Mesodermal cell (in vitro differentiated cells): Measurements from ENCODE around the gene SLCO3A1.

ENCODE experiments used
- H3K27ac ChIP-seq: 2 replicates; pipeline ENCODE4 v1.7.0; 2013; ENCODE audit warnings: mild to moderate bottlenecking, low read depth, low read length, moderate library complexity; ENCODE audit not compliant: severe bottlenecking
- H3K36me3 ChIP-seq: 2 replicates; pipeline ENCODE4 v1.7.1; 2013; ENCODE audit warnings: mild to moderate bottlenecking, low read length, moderate library complexity; ENCODE audit not compliant: control insufficient read depth, insufficient read depth
- H3K4me1 ChIP-seq: one replicate; pipeline ENCODE4 v1.7.1; 2013; ENCODE audit warnings: mild to moderate bottlenecking, low read length; ENCODE audit not compliant: insufficient read depth, control insufficient read depth, poor library complexity, severe bottlenecking
- H3K4me3 ChIP-seq: 2 replicates; pipeline ENCODE4 v1.7.0; 2013; ENCODE audit warnings: low read length, control low read depth, mild to moderate bottlenecking; ENCODE audit not compliant: insufficient read depth, poor library complexity, severe bottlenecking; ENCODE audit errors: extremely low read depth
- H3K9me3 ChIP-seq: 2 replicates; pipeline ENCODE4 v1.7.1; 2013; ENCODE audit warnings: mild to moderate bottlenecking, low read length, moderate library complexity; ENCODE audit not compliant: control insufficient read depth
- WGBS, 2 experiments: methylation state at CpG; one replicate each; pipeline ENCODE4 v1.1.5; 2013; ENCODE audit warnings: missing lambda C conversion rate in 2 of 2; ENCODE audit not compliant: insufficient coverage in 2 of 2; 5-methylcytosine and 5-hydroxymethylcytosine counted together

SLCO3A1 gene

DNA sequence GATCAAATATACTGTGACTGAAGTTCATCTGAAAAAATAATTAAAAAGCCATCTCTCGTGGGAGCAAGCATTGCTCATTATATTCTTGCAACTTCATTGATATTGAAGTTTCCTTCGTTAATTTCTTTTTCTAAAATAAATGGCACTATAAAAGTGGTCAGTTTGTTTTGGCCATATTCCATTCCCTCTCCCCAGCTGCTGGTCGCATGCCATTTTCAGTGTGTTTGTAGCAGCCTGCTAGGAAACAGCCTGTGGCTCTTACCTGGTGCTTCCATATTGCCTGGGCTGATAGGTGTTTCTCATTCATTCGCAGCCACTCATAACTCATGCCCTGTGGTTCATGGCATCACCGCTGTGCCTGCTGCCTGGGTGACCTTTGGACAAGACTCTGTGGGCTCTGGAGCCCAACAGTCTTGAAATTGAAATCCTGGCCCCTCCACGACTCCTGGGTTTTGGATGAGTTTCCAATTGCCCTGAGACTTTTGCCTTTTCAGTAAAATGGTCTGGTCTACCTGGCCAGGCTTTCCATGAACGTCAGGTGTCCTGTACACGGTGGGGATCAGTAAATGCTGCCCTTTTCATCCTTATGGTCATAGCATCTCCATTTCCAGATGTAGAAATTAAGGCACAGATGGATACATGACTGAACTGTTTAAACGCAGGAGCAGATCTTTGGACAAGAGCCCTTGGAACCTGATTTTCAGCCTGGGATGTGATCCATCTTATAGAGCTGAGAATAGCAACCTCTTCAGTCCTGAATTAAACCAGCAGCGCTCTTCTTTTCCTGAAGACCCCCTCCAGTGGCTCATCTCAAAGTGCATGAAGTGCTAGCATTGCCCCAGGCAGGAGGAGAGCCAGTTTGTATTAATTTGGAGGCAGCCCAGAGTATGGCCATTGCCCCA is 69.4 kb downstream of the SLCO3A1 start:
- H3K27ac ChIP-seq: no peak overlapping the region
- H3K4me3 ChIP-seq: no peak overlapping the region
- H3K36me3 ChIP-seq: no peaks in the 10 kb centered on the region
- peaks cover 6% of the 10 kb centered on the region for H3K4me1 ChIP-seq
- 78 to 81% methylated on average over 7 to 9 of the region's 10 CpGs for WGBS, 2 experiments
- no peaks in the 10 kb centered on the region for H3K9me3 ChIP-seq

- Histone ChIP-seq H3K27ac (no peak overlapping the region), H3K36me3 (no peaks in the 10 kb centered on the region), H3K4me3 (no peak overlapping the region), H3K9me3 (no peaks in the 10 kb centered on the region), H3K4me1 (peaks cover 4% of the 10 kb centered on the region)
- 75 to 82% methylated on average over 5 to 7 of the region's 7 CpGs for WGBS, 2 experiments
These were observed 70.7 kb downstream of the SLCO3A1 start for GRCh38 chr15:91924183-91924582.

DNA sequence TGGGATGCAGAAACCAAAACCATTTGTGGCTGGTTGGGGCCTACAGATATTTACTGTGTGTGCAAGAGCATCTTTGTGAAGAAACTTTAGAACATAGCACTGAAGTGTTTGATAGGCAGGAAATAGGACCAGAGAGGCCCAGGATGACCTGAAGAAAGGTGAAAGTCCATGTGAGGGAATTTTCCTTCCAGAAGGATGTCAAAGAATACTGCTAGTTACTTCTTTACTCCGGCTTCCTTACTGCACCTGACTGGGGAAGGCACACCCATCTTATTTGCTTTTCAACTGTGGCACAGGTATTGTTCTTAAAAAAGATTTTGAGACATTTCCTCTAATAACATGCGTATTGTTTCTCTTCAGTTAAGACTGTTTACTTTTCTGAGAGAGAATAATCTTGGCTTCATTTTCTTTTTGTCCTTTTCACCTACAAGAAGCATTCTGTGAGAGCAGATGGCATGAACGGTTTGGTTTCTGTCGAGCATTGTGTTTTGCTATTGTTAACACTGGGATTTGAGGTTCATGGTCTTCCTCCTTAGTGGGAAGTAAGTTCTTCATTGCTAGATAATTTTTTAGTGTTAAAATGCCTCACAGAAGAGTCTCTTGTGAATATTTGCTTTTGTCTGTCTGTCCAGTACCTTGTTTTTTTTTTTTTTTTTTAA is 71.5 kb downstream of the SLCO3A1 start:
- Histone ChIP-seq H3K36me3 (no peaks in the 10 kb centered on the region), H3K4me1 (peaks cover 4% of the 10 kb centered on the region), H3K9me3 (no peaks in the 10 kb centered on the region), H3K4me3 (no peak overlapping the region), H3K27ac (no peak overlapping the region)
- WGBS, 2 experiments: 97 to 100% methylated on average over 2 to 4 of the region's 4 CpGs

GRCh38 chr15:91925794-91926193 is 72.3 kb downstream of the SLCO3A1 start:
- H3K4me1 ChIP-seq: peaks cover 4% of the 10 kb centered on the region
- 79 to 100% methylated on average over 2 of the region's 3 CpGs for WGBS, 2 experiments

GRCh38 chr15:91926908-91927270 is 73.4 kb downstream of the SLCO3A1 start:
- no peak overlapping the region for H3K27ac ChIP-seq
- WGBS, 2 experiments: 57 to 59% methylated on average over 2 to 3 of the region's 4 CpGs
- no peaks in the 10 kb centered on the region for H3K36me3 ChIP-seq
- H3K9me3 ChIP-seq: no peaks in the 10 kb centered on the region
- no peak overlapping the region for H3K4me3 ChIP-seq
- H3K4me1 ChIP-seq: peaks cover 4% of the 10 kb centered on the region

More at GRCh38 chr15:91925794-91926193, 72.3 kb downstream of the SLCO3A1 start:
- no peaks in the 10 kb centered on the region for H3K9me3 ChIP-seq
- H3K36me3 ChIP-seq: no peaks in the 10 kb centered on the region
- no peak overlapping the region for H3K4me3 ChIP-seq
- no peak overlapping the region for H3K27ac ChIP-seq

DNA sequence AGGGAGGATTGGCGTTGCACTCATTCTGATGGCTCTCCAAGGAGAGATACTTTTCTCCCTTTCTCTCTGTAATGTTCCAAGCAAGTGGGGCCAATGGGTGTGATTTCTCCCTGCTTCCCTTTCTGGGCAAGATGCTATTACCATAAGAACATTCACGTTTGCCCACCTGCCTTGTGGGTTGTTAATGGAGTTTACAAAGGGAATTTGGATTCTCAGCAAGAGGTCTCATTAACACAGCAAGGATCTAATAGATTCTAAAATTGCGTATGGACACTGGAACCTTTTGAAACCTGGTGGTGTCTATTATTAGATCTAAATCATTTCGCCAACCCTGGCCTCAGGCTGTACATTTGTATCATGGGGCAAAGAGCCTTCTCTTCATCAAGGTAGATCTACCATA is 74.1 kb downstream of the SLCO3A1 start:
- WGBS, 2 experiments: 81% methylated on average over 3 of the region's 4 CpGs; no CpG with 5 or more reads in 1 of the 2 experiments
- Histone ChIP-seq H3K4me1 (peaks cover 4% of the 10 kb centered on the region), H3K36me3 (no peaks in the 10 kb centered on the region), H3K4me3 (no peak overlapping the region), H3K27ac (no peak overlapping the region), H3K9me3 (no peaks in the 10 kb centered on the region)

GRCh38 chr15:91928675-91929074 is 75.2 kb downstream of the SLCO3A1 start:
- 88 to 90% methylated on average over 4 of the region's 6 CpGs for WGBS, 2 experiments
- no peak overlapping the region for H3K4me3 ChIP-seq

DNA sequence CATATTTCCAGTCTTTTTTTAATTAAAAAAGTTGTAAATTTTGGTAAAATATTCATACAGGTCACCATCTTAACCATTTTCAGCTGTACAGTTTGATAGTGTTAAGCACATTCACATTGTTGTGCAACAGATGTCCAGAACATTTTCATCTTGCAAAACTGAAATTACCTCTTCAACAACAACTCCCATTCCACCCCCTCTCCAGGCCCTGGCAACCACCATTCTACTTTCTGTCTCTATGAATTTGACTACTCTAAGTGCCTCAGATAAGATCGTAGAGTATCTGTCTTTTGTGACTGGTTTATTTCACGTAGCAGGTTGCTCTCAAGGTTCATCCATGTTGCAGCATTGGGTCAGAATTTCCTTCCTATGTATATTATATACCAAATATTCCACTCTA is 76.0 kb downstream of the SLCO3A1 start:
- Histone ChIP-seq H3K4me1 (peaks cover 4% of the 10 kb centered on the region), H3K27ac (no peak overlapping the region), H3K9me3 (peaks cover 4% of the 10 kb centered on the region), H3K36me3 (no peaks in the 10 kb centered on the region), H3K4me3 (no peak overlapping the region)
- WGBS, 2 experiments: 80 to 100% methylated on average over 1 of the region's 2 CpGs

More at GRCh38 chr15:91928675-91929074, 75.2 kb downstream of the SLCO3A1 start:
- Histone ChIP-seq H3K27ac (no peak overlapping the region), H3K36me3 (no peaks in the 10 kb centered on the region), H3K4me1 (peaks cover 4% of the 10 kb centered on the region), H3K9me3 (no peaks in the 10 kb centered on the region)

DNA sequence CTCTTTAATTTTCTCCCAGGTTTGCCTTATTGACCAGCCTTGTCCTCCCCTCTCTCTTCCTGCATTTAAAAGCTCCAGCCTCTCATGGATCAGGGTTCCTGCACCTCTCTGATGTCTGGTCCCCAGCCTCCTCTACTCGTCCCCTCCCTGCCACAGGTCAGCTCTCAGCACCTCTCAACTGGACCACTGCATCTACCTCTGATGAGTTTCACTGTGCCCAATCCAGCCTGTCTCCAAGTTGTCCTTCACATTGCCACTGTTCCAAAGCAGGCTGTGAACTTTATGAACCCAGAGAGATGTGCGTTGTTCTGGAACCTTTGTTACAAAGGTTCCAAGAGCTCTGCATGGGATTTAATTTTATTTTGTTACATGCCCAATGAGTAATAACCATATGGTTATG is 76.6 kb downstream of the SLCO3A1 start:
- H3K9me3 ChIP-seq: peaks cover 4% of the 10 kb centered on the region
- H3K4me3 ChIP-seq: no peak overlapping the region
- WGBS, 2 experiments: 81% methylated on average over 1 of the region's 2 CpGs; no CpG with 5 or more reads in 1 of the 2 experiments
- H3K27ac ChIP-seq: no peak overlapping the region
- H3K4me1 ChIP-seq: peaks cover 4% of the 10 kb centered on the region
- no peaks in the 10 kb centered on the region for H3K36me3 ChIP-seq

DNA sequence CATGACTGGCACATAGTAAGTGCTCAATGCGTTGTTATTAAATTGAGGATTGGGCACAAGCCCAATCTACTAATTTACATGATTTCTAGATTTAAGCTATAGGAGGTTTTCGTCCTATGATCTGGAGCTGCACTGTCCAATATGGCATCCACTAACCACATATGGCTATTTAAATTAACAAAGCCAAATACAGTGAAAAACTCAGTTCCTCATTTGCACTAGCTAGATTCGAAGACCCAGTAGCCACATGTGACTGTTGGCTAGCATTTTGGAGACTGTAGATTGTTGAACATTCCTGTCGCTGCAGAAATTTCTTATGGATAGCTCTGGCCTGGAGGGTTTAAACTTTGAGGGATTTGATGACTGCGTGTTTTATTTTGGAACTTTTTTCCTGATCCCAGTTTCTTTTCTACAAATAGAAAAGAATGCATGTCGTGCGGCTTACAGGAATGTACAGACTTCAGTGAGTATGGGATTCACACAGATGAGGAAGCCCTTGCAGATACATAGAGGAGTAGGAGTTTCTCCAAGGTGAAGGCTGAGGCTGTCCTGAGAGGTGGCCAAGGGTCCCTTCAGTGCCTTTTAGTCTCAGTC is 82.8 kb downstream of the SLCO3A1 start:
- H3K36me3 ChIP-seq: no peaks in the 10 kb centered on the region
- no peak overlapping the region for H3K27ac ChIP-seq
- peaks cover 4% of the 10 kb centered on the region for H3K9me3 ChIP-seq
- WGBS, 2 experiments: 89% methylated on average over 5 of the region's 7 CpGs; no CpG with 5 or more reads in 1 of the 2 experiments
- no peak overlapping the region for H3K4me3 ChIP-seq
- no peaks in the 10 kb centered on the region for H3K4me1 ChIP-seq
